GM23338 (cell line): ENCODE results near the gene CLNK. TPM values are rescaled to one million over a fixed set of nuclear protein-coding genes. Genes with fewer than 3 reads are reported as not detected.

Experiments
- CTCF ChIP-seq, 2 experiments: fragments of 200-600 bp in 1 of 2; sonication (generic) in 1 of 2; conservative IDR thresholded peaks; 2 replicates each; pipeline versions ENCODE4 v1.5.1 to v1.6.1; 2016 to 2017; ENCODE audit warnings: antibody characterized with exemption in 2 of 2, low read depth in 2 of 2, mild to moderate bottlenecking in 2 of 2, moderate library complexity in 1 of 2
- EZH2 ChIP-seq: fragments of 200-600 bp; sonication (generic); IDR thresholded peaks from one replicate; pipeline ENCODE4 v1.8.0; 2017; ENCODE audit warnings: antibody characterized with exemption, mild to moderate bottlenecking, low read depth; ENCODE audit not compliant: unreplicated experiment
- EZH2phosphoT487 ChIP-seq: fragments of 200-600 bp; sonication (generic); IDR thresholded peaks from one replicate; pipeline ENCODE4 v1.8.1; 2018; ENCODE audit warnings: antibody characterized with exemption; ENCODE audit not compliant: unreplicated experiment
- JUNB ChIP-seq: IDR thresholded peaks from one replicate; pipeline ENCODE4 v1.6.1; 2016; ENCODE audit warnings: antibody characterized with exemption; ENCODE audit not compliant: unreplicated experiment
- POLR2AphosphoS5 ChIP-seq: IDR thresholded peaks from 2 replicates; pipeline ENCODE4 v1.6.1; 2016; ENCODE audit warnings: antibody characterized with exemption, low read depth
- REST ChIP-seq: IDR thresholded peaks from one replicate; pipeline ENCODE4 v1.6.1; 2018; ENCODE audit warnings: antibody characterized with exemption; ENCODE audit not compliant: unreplicated experiment
- ZNF114 ChIP-seq: fragments of 250-450 bp; sonication (Bioruptor Pico); IDR thresholded peaks from 2 replicates; pipeline ENCODE4 v1.5.0; 2020; ENCODE audit warnings: mild to moderate bottlenecking, moderate library complexity
- ZNF462 ChIP-seq: fragments of 250-450 bp; sonication (Bioruptor Pico); IDR thresholded peaks from 2 replicates; pipeline ENCODE4 v1.5.0; 2020; ENCODE audit warnings: mild to moderate bottlenecking, moderate library complexity
- polyA plus RNA-seq: library from polyadenylated mRNA; unstranded; fragments of >200 nt; fragmentation: Nextera tagmentation; extraction: Ambion mirVana; gene quantifications from 2 replicates; pipeline ENCODE4 v1.2.1, GENCODE V29; 2016
- total RNA-seq: library from RNA; depleted of rRNA; stranded (reverse); fragments of >200 nt; shearing (Covaris generic); gene quantifications from 2 replicates; pipeline ENCODE4 v1.2.3, GENCODE V29; 2014

CLNK gene
- total and polyA plus RNA-seq, 2 experiments from 2014 or later: not detected

GRCh38 chr4:10577018-10577417 is 107.5 kb downstream of the CLNK start (continued):
- TF ChIP-seq ZNF462 (CRISPR knock-in tag): no peak
- no peak for TF ChIP-seq EZH2phosphoT487
- TF ChIP-seq CTCF (conservative IDR thresholded peaks at IDR 0.05; ENCODE audit: low read depth in 2 of 2): no peak
- TF ChIP-seq JUNB: no peak
- TF ChIP-seq ZNF114 (CRISPR knock-in tag): no peak
- no peak for TF ChIP-seq POLR2AphosphoS5
- no peak for TF ChIP-seq REST
- TF ChIP-seq EZH2: no peak
